ENCODE data around the gene GABRB2. TPM values are rescaled to one million over a fixed set of nuclear protein-coding genes. Genes with fewer than 3 reads are reported as not detected.

The GABRB2 gene
- total and polyA plus RNA-seq, 2 experiments from 2014 or later = 0.11 to 0.94 TPM

DNA sequence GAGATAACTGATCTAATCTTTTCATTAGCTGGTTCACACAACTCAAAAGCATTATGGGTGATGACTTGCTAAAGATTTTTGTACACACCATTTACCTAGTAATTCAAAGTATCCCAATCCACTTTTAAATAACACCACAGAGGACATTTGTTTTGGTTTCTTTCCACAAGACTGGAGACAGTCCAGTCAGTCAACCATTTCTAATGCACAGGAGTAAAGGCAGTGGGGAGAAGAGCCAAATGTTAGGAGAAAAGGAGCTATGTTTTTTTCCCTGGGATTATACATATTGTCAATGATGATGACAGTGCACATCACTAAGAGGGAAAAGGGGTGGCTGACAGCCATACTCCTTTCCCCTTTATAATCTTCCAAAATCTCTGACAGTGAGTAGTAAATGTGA is 240.9 kb downstream of the GABRB2 start (continued):
- TF ChIP-seq, protein P1, sequence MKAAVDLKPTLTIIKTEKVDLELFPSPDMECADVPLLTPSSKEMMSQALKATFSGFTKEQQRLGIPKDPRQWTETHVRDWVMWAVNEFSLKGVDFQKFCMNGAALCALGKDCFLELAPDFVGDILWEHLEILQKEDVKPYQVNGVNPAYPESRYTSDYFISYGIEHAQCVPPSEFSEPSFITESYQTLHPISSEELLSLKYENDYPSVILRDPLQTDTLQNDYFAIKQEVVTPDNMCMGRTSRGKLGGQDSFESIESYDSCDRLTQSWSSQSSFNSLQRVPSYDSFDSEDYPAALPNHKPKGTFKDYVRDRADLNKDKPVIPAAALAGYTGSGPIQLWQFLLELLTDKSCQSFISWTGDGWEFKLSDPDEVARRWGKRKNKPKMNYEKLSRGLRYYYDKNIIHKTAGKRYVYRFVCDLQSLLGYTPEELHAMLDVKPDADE (IDR thresholded peaks at IDR 0.05) = no peak
- TF ChIP-seq, protein P2, sequence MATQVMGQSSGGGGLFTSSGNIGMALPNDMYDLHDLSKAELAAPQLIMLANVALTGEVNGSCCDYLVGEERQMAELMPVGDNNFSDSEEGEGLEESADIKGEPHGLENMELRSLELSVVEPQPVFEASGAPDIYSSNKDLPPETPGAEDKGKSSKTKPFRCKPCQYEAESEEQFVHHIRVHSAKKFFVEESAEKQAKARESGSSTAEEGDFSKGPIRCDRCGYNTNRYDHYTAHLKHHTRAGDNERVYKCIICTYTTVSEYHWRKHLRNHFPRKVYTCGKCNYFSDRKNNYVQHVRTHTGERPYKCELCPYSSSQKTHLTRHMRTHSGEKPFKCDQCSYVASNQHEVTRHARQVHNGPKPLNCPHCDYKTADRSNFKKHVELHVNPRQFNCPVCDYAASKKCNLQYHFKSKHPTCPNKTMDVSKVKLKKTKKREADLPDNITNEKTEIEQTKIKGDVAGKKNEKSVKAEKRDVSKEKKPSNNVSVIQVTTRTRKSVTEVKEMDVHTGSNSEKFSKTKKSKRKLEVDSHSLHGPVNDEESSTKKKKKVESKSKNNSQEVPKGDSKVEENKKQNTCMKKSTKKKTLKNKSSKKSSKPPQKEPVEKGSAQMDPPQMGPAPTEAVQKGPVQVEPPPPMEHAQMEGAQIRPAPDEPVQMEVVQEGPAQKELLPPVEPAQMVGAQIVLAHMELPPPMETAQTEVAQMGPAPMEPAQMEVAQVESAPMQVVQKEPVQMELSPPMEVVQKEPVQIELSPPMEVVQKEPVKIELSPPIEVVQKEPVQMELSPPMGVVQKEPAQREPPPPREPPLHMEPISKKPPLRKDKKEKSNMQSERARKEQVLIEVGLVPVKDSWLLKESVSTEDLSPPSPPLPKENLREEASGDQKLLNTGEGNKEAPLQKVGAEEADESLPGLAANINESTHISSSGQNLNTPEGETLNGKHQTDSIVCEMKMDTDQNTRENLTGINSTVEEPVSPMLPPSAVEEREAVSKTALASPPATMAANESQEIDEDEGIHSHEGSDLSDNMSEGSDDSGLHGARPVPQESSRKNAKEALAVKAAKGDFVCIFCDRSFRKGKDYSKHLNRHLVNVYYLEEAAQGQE (IDR thresholded peaks at IDR 0.05; ENCODE audit: unreplicated experiment) = no peak
- TF ChIP-seq NANOG (IDR thresholded peaks at IDR 0.05; ENCODE audit: borderline replicate concordance) = no peak

GRCh38 chr5:161302559-161302958 is 244.0 kb downstream of the GABRB2 start:
- no peak for DNase-seq (ENCODE audit: low spot score)
- H3K79me2 ChIP-seq (replicated peaks; ENCODE audit: insufficient read depth) = no peaks in the 10 kb centered on the region
- H3K27me3 Mint-ChIP-seq (ENCODE audit: insufficient read depth, low read depth, poor library complexity) = no peaks in the 10 kb centered on the region
- TF ChIP-seq CREB1 (CRISPR knock-in tag; IDR thresholded peaks at IDR 0.05; ENCODE audit: low read depth) (no peak), NANOG (IDR thresholded peaks at IDR 0.05; ENCODE audit: borderline replicate concordance) (no peak), ZNF114 (CRISPR knock-in tag; IDR thresholded peaks at IDR 0.05) (no peak), POLR2AphosphoS5 (IDR thresholded peaks at IDR 0.05; ENCODE audit: low read depth) (no peak), STAT1 (IDR thresholded peaks at IDR 0.05; ENCODE audit: unreplicated experiment) (no peak), EZH2phosphoT487 (IDR thresholded peaks at IDR 0.05; ENCODE audit: unreplicated experiment) (no peak)
- TF ChIP-seq, protein P3, sequence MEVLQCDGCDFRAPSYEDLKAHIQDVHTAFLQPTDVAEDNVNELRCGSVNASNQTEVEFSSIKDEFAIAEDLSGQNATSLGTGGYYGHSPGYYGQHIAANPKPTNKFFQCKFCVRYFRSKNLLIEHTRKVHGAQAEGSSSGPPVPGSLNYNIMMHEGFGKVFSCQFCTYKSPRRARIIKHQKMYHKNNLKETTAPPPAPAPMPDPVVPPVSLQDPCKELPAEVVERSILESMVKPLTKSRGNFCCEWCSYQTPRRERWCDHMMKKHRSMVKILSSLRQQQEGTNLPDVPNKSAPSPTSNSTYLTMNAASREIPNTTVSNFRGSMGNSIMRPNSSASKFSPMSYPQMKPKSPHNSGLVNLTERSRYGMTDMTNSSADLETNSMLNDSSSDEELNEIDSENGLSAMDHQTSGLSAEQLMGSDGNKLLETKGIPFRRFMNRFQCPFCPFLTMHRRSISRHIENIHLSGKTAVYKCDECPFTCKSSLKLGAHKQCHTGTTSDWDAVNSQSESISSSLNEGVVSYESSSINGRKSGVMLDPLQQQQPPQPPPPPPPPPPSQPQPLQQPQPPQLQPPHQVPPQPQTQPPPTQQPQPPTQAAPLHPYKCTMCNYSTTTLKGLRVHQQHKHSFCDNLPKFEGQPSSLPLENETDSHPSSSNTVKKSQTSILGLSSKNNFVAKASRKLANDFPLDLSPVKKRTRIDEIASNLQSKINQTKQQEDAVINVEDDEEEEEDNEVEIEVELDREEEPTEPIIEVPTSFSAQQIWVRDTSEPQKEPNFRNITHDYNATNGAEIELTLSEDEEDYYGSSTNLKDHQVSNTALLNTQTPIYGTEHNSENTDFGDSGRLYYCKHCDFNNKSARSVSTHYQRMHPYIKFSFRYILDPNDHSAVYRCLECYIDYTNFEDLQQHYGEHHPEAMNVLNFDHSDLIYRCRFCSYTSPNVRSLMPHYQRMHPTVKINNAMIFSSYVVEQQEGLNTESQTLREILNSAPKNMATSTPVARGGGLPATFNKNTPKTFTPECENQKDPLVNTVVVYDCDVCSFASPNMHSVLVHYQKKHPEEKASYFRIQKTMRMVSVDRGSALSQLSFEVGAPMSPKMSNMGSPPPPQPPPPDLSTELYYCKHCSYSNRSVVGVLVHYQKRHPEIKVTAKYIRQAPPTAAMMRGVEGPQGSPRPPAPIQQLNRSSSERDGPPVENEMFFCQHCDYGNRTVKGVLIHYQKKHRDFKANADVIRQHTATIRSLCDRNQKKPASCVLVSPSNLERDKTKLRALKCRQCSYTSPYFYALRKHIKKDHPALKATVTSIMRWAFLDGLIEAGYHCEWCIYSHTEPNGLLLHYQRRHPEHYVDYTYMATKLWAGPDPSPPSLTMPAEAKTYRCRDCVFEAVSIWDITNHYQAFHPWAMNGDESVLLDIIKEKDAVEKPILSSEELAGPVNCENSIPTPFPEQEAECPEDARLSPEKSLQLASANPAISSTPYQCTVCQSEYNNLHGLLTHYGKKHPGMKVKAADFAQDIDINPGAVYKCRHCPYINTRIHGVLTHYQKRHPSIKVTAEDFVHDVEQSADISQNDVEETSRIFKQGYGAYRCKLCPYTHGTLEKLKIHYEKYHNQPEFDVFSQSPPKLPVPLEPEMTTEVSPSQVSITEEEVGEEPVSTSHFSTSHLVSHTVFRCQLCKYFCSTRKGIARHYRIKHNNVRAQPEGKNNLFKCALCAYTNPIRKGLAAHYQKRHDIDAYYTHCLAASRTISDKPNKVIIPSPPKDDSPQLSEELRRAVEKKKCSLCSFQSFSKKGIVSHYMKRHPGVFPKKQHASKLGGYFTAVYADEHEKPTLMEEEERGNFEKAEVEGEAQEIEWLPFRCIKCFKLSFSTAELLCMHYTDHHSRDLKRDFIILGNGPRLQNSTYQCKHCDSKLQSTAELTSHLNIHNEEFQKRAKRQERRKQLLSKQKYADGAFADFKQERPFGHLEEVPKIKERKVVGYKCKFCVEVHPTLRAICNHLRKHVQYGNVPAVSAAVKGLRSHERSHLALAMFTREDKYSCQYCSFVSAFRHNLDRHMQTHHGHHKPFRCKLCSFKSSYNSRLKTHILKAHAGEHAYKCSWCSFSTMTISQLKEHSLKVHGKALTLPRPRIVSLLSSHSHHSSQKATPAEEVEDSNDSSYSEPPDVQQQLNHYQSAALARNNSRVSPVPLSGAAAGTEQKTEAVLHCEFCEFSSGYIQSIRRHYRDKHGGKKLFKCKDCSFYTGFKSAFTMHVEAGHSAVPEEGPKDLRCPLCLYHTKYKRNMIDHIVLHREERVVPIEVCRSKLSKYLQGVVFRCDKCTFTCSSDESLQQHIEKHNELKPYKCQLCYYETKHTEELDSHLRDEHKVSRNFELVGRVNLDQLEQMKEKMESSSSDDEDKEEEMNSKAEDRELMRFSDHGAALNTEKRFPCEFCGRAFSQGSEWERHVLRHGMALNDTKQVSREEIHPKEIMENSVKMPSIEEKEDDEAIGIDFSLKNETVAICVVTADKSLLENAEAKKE (CRISPR knock-in tag; IDR thresholded peaks at IDR 0.05) = no peak
- TF ChIP-seq, protein P2 (IDR thresholded peaks at IDR 0.05; ENCODE audit: unreplicated experiment) = no peak
- TF ChIP-seq, protein P1 (IDR thresholded peaks at IDR 0.05) = no peak

More at GRCh38 chr5:161302559-161302958, 244.0 kb downstream of the GABRB2 start:
- ATAC-seq = no peak
- Mint-ChIP-seq H3K36me3 (ENCODE audit: low read depth) (no peaks in the 10 kb centered on the region; the same call in 2 of the 3 replicates), H3K27ac (no peak overlapping the region), H3K4me3 (no peak overlapping the region), H3K4me1 (no peaks in the 10 kb centered on the region), H3K9me3 (peaks cover 5% of the 10 kb centered on the region; the same call in 2 of the 3 replicates)
- no peaks in the 10 kb centered on the region for H3F3A ChIP-seq (replicated peaks; ENCODE audit: low read depth)
- H3K4me1 ChIP-seq (ENCODE audit: insufficient read depth) = no peaks in the 10 kb centered on the region
- no peak overlapping the region for H3K4me3 ChIP-seq
- H4K20me1 ChIP-seq (replicated peaks; ENCODE audit: insufficient read depth) = no peaks in the 10 kb centered on the region
- H3K36me3 ChIP-seq (ENCODE audit: insufficient read depth) = no peaks in the 10 kb centered on the region
- no peaks in the 10 kb centered on the region for H3K27me3 ChIP-seq (ENCODE audit: insufficient read depth)
- no peak overlapping the region for H3K27ac ChIP-seq (ENCODE audit: low read depth)
- no peak overlapping the region for H3K4me2 ChIP-seq
- H2AFZ ChIP-seq = peak overlapping the region; percentile 28; the same call in 1 of the 2 replicates
- no peaks in the 10 kb centered on the region; the same call in 1 of the 2 replicates for H3K9me2 ChIP-seq (ENCODE audit: insufficient read depth)

All from GM23338 (cell line).